ENCODE results near the gene NLGN1. TPM values are rescaled to one million over a fixed set of nuclear protein-coding genes. Genes with fewer than 3 reads are reported as not detected.

NLGN1 gene
- total RNA-seq, 1 experiment from 2014 or later, result 16.9 TPM

- DNase-seq (ENCODE audit: low spot score), result no peak
Observed at GRCh38 chr3:173902871-173903270, 505.3 kb downstream of the NLGN1 start.

GRCh38 chr3:173905381-173905780 is 507.8 kb downstream of the NLGN1 start:
- no peak for DNase-seq (ENCODE audit: low spot score)

- DNase-seq (ENCODE audit: low spot score), result no peak
Observed at GRCh38 chr3:173911446-173911845, 513.9 kb downstream of the NLGN1 start.

- no peak for DNase-seq (ENCODE audit: low spot score)
Observed at GRCh38 chr3:173912126-173912525, 514.6 kb downstream of the NLGN1 start.

GRCh38 chr3:173913397-173913796 is 515.9 kb downstream of the NLGN1 start:
- DNase-seq (ENCODE audit: low spot score), result no peak

- DNase-seq (ENCODE audit: low spot score), result no peak
Observed at GRCh38 chr3:173913974-173914421, 516.5 kb downstream of the NLGN1 start.

- DNase-seq (ENCODE audit: low spot score), result no peak
Observed at GRCh38 chr3:173916799-173917198, 519.3 kb downstream of the NLGN1 start.

GRCh38 chr3:173920386-173920785 is 522.8 kb downstream of the NLGN1 start:
- DNase-seq (ENCODE audit: low spot score), result no peak

GRCh38 chr3:173921732-173922131 is 524.2 kb downstream of the NLGN1 start:
- no peak for DNase-seq (ENCODE audit: low spot score)

GRCh38 chr3:173923204-173923603 is 525.7 kb downstream of the NLGN1 start:
- no peak for DNase-seq (ENCODE audit: low spot score)

GRCh38 chr3:173930251-173930650 is 532.7 kb downstream of the NLGN1 start:
- DNase-seq (ENCODE audit: low spot score), result no peak

GRCh38 chr3:173932624-173933023 is 535.1 kb downstream of the NLGN1 start:
- peak; percentile 70 for DNase-seq (ENCODE audit: low spot score)

GRCh38 chr3:173933113-173933512 is 535.6 kb downstream of the NLGN1 start:
- DNase-seq (ENCODE audit: low spot score), result no peak

GRCh38 chr3:173936316-173936715 is 538.8 kb downstream of the NLGN1 start:
- DNase-seq (ENCODE audit: low spot score), result no peak

- DNase-seq (ENCODE audit: low spot score), result peak; percentile 65
Observed at GRCh38 chr3:173938159-173938558, 540.6 kb downstream of the NLGN1 start.

GRCh38 chr3:173938616-173939015 is 541.1 kb downstream of the NLGN1 start:
- no peak for DNase-seq (ENCODE audit: low spot score)

GRCh38 chr3:173939331-173939730 is 541.8 kb downstream of the NLGN1 start:
- DNase-seq (ENCODE audit: low spot score), result no peak

- DNase-seq (ENCODE audit: low spot score), result no peak
Observed at GRCh38 chr3:173943264-173943663, 545.7 kb downstream of the NLGN1 start.

GRCh38 chr3:173945170-173945569 is 547.6 kb downstream of the NLGN1 start:
- no peak for DNase-seq (ENCODE audit: low spot score)

GRCh38 chr3:173945806-173946205 is 548.3 kb downstream of the NLGN1 start:
- DNase-seq (ENCODE audit: low spot score), result no peak

- no peak for DNase-seq (ENCODE audit: low spot score)
Observed at GRCh38 chr3:173954647-173955046, 557.1 kb downstream of the NLGN1 start.

- no peak for DNase-seq (ENCODE audit: low spot score)
Observed at GRCh38 chr3:173957646-173958045, 560.1 kb downstream of the NLGN1 start.

- no peak for DNase-seq (ENCODE audit: low spot score)
Observed at GRCh38 chr3:173958805-173959204, 561.3 kb downstream of the NLGN1 start.

GRCh38 chr3:173970281-173970680 is 572.7 kb downstream of the NLGN1 start:
- DNase-seq (ENCODE audit: low spot score), result peak; percentile 80

- DNase-seq (ENCODE audit: low spot score), result no peak
Observed at GRCh38 chr3:173976281-173976680, 578.7 kb downstream of the NLGN1 start.
